ENCODE results near the gene TCIRG1. TPM values are rescaled to one million over a fixed set of nuclear protein-coding genes. Genes with fewer than 3 reads are reported as not detected.

TCIRG1 gene
- total RNA-seq, 1 donor, result 213 TPM

GRCh38 chr11:68021167-68021787, 17.5 kb upstream of the TCIRG1 start:
- Histone ChIP-seq H3K4me1 (ENCODE audit: insufficient read depth, low read length) (no peaks in the 10 kb centered on the region), H3K9me3 (ENCODE audit: low read depth, low read length) (no peaks in the 10 kb centered on the region), H3K27me3 (ENCODE audit: insufficient read depth, low read length) (no peaks in the 10 kb centered on the region), H3K4me3 (ENCODE audit: low read length) (no peak overlapping the region)

DNA sequence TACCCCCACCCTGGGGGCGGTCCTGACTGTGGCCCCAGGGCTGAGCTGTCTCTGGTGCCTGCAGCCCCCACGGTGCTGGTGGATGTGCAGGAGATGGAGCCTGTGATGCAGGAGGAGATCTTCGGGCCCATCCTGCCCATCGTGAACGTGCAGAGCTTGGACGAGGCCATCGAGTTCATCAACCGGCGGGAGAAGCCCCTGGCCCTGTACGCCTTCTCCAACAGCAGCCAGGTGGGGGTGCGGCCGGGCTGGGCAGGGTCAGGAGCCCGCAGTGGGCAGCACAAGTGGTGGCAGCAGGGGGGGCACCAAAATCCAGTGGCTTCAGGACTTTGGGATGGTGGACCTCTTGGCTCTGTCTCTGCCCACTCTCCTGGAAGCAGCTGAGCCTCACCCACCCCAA, 16.3 kb upstream of the TCIRG1 start:
- Histone ChIP-seq H3K27me3 (ENCODE audit: insufficient read depth, low read length) (no peaks in the 10 kb centered on the region), H3K9me3 (ENCODE audit: low read depth, low read length) (no peaks in the 10 kb centered on the region), H3K4me1 (ENCODE audit: insufficient read depth, low read length) (no peaks in the 10 kb centered on the region), H3K4me3 (ENCODE audit: low read length) (no peak overlapping the region)

DNA sequence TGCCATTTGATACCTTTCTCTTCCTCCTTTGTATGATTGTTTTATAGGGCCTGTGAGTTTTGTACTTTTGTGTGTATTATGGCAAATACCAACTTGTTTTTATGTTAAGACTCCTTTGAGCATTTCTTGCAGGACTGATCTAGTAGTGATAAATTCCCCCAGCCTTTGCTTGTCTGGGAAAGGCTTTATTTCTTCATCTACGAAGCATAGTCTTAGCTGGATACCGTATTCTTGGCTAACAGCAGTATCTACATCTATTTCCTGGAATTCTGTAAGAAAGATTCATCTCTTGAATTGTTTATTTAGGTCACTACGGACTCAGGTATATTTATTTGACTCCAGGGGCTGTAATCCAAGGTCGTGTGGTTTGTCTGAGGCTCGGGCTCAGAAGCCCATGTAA, 14.3 kb upstream of the TCIRG1 start:
- H3K27me3 ChIP-seq (ENCODE audit: insufficient read depth, low read length), result no peaks in the 10 kb centered on the region
- H3K4me1 ChIP-seq (ENCODE audit: insufficient read depth, low read length), result peaks cover 3% of the 10 kb centered on the region
- H3K9me3 ChIP-seq (ENCODE audit: low read depth, low read length), result no peaks in the 10 kb centered on the region
- H3K4me3 ChIP-seq (ENCODE audit: low read length), result no peak overlapping the region

- Histone ChIP-seq H3K4me3 (ENCODE audit: low read length) (no peak overlapping the region), H3K9me3 (ENCODE audit: low read depth, low read length) (no peaks in the 10 kb centered on the region), H3K4me1 (ENCODE audit: insufficient read depth, low read length) (peaks cover 9% of the 10 kb centered on the region), H3K27me3 (ENCODE audit: insufficient read depth, low read length) (no peaks in the 10 kb centered on the region)
These were observed 13.8 kb upstream of the TCIRG1 start for GRCh38 chr11:68025047-68025446.

- Histone ChIP-seq H3K9me3 (ENCODE audit: low read depth, low read length) (no peaks in the 10 kb centered on the region), H3K4me1 (ENCODE audit: insufficient read depth, low read length) (peaks cover 17% of the 10 kb centered on the region), H3K4me3 (ENCODE audit: low read length) (no peak overlapping the region), H3K27me3 (ENCODE audit: insufficient read depth, low read length) (no peaks in the 10 kb centered on the region)
These were observed 12.3 kb upstream of the TCIRG1 start for GRCh38 chr11:68026391-68027105.

DNA sequence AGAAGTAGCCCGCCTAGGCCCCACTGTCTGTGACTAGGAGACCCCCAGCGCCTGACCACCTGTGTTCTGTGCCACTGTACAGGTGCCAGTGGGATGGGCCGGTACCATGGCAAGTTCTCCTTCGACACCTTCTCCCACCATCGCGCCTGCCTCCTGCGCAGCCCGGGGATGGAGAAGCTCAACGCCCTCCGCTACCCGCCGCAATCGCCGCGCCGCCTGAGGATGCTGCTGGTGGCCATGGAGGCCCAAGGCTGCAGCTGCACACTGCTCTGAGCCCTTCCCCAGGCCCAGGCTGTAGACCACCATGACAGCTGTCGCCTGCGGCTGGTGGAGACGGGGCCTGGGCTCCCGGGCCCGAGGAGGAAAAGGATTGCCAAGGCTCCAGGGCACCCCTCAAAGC, 11.2 kb upstream of the TCIRG1 start:
- Histone ChIP-seq H3K4me3 (ENCODE audit: low read length) (no peak overlapping the region), H3K27me3 (ENCODE audit: insufficient read depth, low read length) (no peaks in the 10 kb centered on the region), H3K9me3 (ENCODE audit: low read depth, low read length) (no peaks in the 10 kb centered on the region), H3K4me1 (ENCODE audit: insufficient read depth, low read length) (peaks cover 24% of the 10 kb centered on the region)

DNA sequence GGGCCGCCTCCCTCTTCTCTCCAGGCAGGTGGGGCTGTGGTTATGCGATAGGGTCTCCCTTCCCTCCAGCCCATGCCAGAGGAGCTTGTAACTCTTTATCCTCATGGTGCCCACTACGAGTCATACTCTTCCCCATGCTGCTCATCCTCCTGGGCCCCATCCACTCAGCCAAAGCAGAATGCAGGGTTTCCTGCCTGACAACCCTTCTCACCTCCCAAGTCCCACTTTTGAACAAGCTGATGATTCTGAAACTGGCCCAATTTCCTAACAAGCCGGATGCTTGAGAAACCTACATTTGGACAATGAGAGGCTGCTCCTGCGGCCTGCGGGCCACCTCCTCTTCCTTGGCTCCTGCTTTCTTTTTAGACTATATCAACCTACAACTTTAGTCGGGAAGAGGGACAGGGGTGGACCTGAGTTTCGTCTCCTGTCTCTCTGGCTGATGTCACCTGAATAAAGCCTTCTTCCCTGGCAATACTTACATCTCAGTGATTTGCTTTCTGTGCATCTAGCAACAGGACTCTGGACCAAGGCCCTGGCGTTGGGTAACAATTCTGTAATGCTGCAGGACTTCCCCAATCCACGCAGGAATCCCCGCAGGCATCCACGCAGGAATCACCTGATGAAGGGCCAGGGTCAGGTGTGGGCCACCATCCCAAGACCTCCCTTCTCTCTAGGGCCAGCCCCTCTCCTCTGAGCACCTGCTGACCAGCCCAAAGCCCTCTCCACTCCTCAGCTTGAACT, 9.9 kb upstream of the TCIRG1 start:
- Histone ChIP-seq H3K4me1 (ENCODE audit: insufficient read depth, low read length) (peaks cover 24% of the 10 kb centered on the region), H3K9me3 (ENCODE audit: low read depth, low read length) (no peaks in the 10 kb centered on the region), H3K27me3 (ENCODE audit: insufficient read depth, low read length) (no peaks in the 10 kb centered on the region), H3K4me3 (ENCODE audit: low read length) (no peak overlapping the region)

DNA sequence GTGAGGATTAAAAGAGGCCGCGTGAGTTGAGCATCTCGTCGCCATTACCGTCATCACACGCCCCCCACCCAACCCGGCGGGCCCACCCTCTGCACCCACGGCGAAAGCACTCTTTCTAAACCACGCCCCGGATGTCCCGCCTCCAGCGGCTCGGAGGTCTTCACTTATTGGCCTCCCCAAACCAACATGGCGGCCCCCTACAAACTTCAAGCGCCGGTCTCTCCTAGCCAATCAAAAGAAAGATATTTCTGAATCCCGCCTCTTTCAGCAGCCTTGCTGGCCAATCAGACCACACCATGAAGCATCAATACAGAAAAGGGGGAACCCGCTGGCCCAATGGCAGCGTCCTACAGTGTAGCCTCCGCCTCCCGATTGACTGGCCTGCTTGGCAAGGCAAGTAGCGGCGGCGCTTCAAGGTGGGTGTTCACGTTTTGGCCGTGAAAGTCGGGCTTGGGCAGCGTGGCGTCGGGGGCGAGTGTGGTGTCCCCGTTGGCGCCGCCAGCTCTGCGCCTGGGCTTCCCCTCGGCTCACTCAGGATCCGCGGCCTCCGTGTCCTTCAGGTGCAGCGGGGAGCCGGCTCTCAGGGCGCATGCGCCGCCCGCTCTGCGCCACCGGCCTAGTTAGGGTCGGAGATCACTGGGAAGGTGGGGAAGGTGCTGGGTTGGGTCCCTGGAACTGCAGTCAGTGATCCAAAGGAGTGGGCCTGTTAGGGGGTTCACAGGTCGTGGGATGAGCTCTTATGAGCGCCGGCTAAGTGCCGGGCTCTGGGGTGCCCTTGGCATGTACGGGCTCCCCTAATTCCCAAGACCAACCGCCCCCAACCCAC, 8.3 kb upstream of the TCIRG1 start, which contains the start of gene NDUFS8:
Gene NDUFS8 (plus strand): TSS at position 364 of the 826 bp plus-strand sequence. CDS start 1,471 bp downstream, outside the sequence.
- Histone ChIP-seq H3K27me3 (ENCODE audit: insufficient read depth, low read length) (no peaks in the 10 kb centered on the region), H3K4me3 (ENCODE audit: low read length) (peak within 1 kb of the TSS; percentile 75), H3K4me1 (ENCODE audit: insufficient read depth, low read length) (peaks cover 29% of the 10 kb centered on the region), H3K9me3 (ENCODE audit: low read depth, low read length) (no peaks in the 10 kb centered on the region)

- Histone ChIP-seq H3K4me3 (ENCODE audit: low read length) (peak overlapping the region; percentile 75), H3K27me3 (ENCODE audit: insufficient read depth, low read length) (no peaks in the 10 kb centered on the region), H3K9me3 (ENCODE audit: low read depth, low read length) (no peaks in the 10 kb centered on the region), H3K4me1 (ENCODE audit: insufficient read depth, low read length) (peaks cover 35% of the 10 kb centered on the region)
These were observed 7.7 kb upstream of the TCIRG1 start for GRCh38 chr11:68031144-68031464.

GRCh38 chr11:68032003-68032402, 6.8 kb upstream of the TCIRG1 start:
- H3K4me3 ChIP-seq (ENCODE audit: low read length), result no peak overlapping the region
- H3K9me3 ChIP-seq (ENCODE audit: low read depth, low read length), result no peaks in the 10 kb centered on the region
- no peaks in the 10 kb centered on the region for H3K27me3 ChIP-seq (ENCODE audit: insufficient read depth, low read length)
- peaks cover 44% of the 10 kb centered on the region for H3K4me1 ChIP-seq (ENCODE audit: insufficient read depth, low read length)

DNA sequence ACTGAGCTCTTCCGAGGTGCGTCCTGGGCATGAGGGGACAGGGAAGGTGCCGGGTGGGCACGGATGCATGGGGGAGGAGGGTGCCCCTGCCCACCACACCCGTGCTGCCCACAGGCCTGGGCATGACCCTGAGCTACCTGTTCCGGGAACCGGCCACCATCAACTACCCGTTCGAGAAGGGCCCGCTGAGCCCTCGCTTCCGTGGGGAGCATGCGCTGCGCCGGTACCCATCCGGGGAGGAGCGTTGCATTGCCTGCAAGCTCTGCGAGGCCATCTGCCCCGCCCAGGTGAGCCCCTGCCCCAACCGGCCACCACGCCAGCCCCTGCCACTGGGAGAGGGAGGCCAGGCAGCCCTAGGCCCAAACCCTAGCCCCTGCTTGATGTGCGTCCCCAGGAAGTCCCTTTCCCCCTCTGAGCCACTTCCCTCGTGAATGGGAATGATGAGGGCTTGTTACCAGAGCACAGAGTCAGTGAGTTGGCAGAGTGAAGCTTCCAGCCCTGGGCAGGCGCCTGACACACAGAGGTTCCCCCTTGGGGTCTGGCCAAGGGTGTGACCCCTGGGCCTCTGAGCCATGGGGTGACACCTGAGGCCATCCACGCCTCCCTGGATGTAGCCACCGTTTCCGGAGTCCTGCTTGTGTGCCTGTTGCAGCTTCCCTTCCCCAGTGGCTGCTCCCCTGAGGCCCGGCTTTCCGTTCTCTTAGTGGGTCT, 5.7 kb upstream of the TCIRG1 start:
- H3K4me1 ChIP-seq (ENCODE audit: insufficient read depth, low read length), result peaks cover 55% of the 10 kb centered on the region
- no peaks in the 10 kb centered on the region for H3K27me3 ChIP-seq (ENCODE audit: insufficient read depth, low read length)
- no peak overlapping the region for H3K4me3 ChIP-seq (ENCODE audit: low read length)
- H3K9me3 ChIP-seq (ENCODE audit: low read depth, low read length), result no peaks in the 10 kb centered on the region

DNA sequence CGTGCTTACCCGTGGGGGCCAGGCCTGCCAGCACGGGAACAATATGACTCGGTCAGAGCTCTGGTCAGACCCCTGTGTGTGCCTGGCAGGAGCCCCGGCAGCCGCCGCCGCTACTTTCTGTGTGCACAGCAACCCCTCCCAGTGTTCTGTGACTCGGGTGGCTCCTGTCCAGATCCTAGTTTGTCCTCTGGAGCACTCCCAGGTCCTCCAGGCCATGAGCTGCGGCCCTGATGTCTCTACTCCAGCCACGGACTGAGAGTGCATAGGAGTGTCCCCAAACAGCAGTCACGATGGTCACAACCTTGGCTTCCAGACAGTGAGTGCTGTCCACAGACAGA, 5.1 kb upstream of the TCIRG1 start:
- Histone ChIP-seq H3K9me3 (ENCODE audit: low read depth, low read length) (no peaks in the 10 kb centered on the region), H3K4me3 (ENCODE audit: low read length) (no peak overlapping the region), H3K4me1 (ENCODE audit: insufficient read depth, low read length) (peaks cover 61% of the 10 kb centered on the region), H3K27me3 (ENCODE audit: insufficient read depth, low read length) (no peaks in the 10 kb centered on the region)

- H3K9me3 ChIP-seq (ENCODE audit: low read depth, low read length), result no peaks in the 10 kb centered on the region
- H3K27me3 ChIP-seq (ENCODE audit: insufficient read depth, low read length), result no peaks in the 10 kb centered on the region
- no peak overlapping the region for H3K4me3 ChIP-seq (ENCODE audit: low read length)
- peaks cover 58% of the 10 kb centered on the region for H3K4me1 ChIP-seq (ENCODE audit: insufficient read depth, low read length)
These were observed 3.5 kb upstream of the TCIRG1 start for GRCh38 chr11:68035266-68035876.

- Histone ChIP-seq H3K4me3 (ENCODE audit: low read length) (no peak overlapping the region), H3K4me1 (ENCODE audit: insufficient read depth, low read length) (peaks cover 60% of the 10 kb centered on the region), H3K27me3 (ENCODE audit: insufficient read depth, low read length) (no peaks in the 10 kb centered on the region), H3K9me3 (ENCODE audit: low read depth, low read length) (no peaks in the 10 kb centered on the region)
These were observed 2.6 kb upstream of the TCIRG1 start for GRCh38 chr11:68036141-68036716.
